Retinal pigment epithelial cell (primary cell): ENCODE data around the gene UMPS.

ENCODE experiments used
- DNase-seq: peaks from one replicate; pipeline ENCODE4 v3.0.0-alpha.2; 2010; ENCODE audit warnings: low read depth
- H3K4me3 ChIP-seq: 2 replicates; pipeline ENCODE4 v1.5.1; 2011; ENCODE audit warnings: mild to moderate bottlenecking, low read length, control low read depth, moderate library complexity
- CTCF ChIP-seq: conservative IDR thresholded peaks from 2 replicates; pipeline ENCODE4 v1.5.1; 2011; ENCODE audit warnings: low read depth, low read length, control low read depth, inconsistent platforms

Gene UMPS

DNA sequence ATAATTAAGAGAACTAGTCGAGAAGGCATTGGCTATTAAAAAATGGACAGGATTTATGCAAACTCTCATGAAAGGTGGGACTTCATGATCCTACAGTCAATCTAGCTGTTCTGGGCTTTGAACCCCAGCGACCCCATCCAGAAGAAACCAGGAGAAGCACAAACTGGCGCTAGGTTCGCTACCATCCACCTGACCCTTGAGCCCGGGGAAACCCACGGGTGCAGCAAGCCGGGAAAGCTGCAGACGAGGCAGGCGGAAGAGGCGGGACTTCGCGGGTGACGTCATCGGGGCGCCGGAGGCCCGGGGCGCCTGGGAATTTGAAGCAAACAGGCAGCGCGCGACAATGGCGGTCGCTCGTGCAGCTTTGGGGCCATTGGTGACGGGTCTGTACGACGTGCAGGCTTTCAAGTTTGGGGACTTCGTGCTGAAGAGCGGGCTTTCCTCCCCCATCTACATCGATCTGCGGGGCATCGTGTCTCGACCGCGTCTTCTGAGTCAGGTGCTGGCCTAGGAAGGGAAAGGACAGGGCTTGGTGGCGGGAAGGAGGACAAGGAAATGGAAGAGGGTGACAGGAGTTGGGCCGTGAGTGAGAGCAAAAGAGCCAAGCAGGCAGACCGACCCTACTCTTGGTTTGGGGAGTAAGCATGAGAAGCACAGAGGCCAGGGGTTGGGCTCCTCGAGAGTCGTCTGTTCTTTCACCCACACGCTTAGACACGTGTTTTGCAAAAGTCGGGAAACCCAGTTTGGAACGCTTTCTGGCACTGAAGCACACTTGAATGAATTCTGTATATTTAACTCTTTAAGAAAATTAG is at the start of gene UMPS:
Gene UMPS (plus strand): TSS at position 324 of the 812 bp plus-strand sequence. CDS start 20 bp downstream, at position 344.
- TF ChIP-seq CTCF: no peak
- peak within 1 kb of the TSS; percentile 85 for H3K4me3 ChIP-seq
- peak; percentile 38 for DNase-seq

- no peak overlapping the region for H3K4me3 ChIP-seq
- TF ChIP-seq CTCF: no peak
- DNase-seq: no peak
Measured at GRCh38 chr3:124680521-124680920, 49.7 kb upstream of the UMPS start.

DNA sequence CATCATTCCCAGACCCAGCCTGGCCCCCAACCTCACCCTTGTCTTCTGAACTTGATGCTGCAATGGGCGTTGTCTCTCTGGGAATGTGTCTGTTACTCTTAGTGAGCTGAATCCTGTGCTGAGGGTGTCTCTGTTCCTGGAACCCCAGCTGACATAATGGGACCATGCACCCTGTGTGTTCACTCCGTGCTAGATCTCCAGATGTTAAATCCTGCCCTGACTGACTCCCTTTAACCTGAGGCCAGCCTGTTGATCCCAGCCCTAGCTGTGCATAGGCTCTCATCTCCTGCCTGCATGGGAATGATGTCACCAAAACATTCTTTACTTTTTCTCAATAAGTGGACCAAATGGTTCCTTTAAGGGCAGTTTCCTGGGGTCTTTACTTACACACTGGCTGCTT is 48.0 kb upstream of the UMPS start:
- TF ChIP-seq CTCF: no peak
- DNase-seq: no peak
- H3K4me3 ChIP-seq: no peak overlapping the region

DNA sequence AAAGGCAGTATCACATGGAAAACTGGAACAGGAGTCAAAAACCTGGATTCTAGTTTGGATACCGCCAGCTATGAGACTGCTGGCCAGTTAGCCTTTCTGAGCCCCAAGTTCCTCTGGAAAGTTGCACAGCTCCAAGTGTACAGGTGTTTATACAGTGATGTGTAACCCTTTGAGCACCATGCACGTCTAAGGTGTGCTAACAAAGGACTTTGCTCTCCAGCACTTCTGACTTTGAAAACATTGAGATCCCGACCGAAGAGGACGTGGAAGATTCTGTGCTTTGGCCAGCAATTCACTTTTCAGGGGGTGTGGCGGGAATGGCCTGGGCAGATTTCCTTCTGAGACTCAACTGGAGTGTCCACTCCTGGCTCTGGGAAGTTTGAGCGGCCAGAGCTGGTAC is 45.8 kb upstream of the UMPS start:
- TF ChIP-seq CTCF: no peak
- DNase-seq: no peak
- H3K4me3 ChIP-seq: no peak overlapping the region

DNA sequence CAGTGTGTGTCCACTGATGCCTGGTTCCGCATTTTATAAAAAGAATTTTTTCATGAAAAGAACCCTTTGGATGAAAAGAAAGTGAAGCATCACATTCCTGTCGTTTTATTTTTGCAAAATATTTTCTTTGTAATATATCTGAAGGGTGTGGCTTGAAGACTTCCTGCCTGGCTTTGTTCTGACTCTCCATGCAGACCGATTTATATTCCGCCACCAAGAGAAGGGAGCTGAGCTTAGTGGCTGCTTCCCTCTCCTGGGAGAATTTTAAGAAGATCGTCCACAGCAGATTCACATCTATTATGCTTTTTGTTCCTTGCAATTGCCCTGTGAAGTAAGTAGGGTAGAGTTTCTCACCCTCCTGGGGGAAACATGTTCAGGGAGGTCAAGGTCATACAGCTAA is 45.2 kb upstream of the UMPS start:
- no peak for TF ChIP-seq CTCF
- H3K4me3 ChIP-seq: no peak overlapping the region
- DNase-seq: no peak

GRCh38 chr3:124685481-124685880 is 44.8 kb upstream of the UMPS start:
- no peak for DNase-seq
- H3K4me3 ChIP-seq: no peak overlapping the region
- no peak for TF ChIP-seq CTCF

- H3K4me3 ChIP-seq: no peak overlapping the region
- TF ChIP-seq CTCF: no peak
- DNase-seq: no peak
Measured at GRCh38 chr3:124686028-124686670, 44.1 kb upstream of the UMPS start.
